Glutamatergic neuron (in vitro differentiated cells): ENCODE data around the gene DNAJB6. TPM values are rescaled to one million over a fixed set of nuclear protein-coding genes. Genes with fewer than 3 reads are reported as not detected.
A peak's percentile ranks its signal among the peaks of the same experiment; 100 is the strongest.

Experiments
- DNase-seq: peaks from one replicate; pipeline ENCODE4 v3.0.0; 2022
- H3K27ac Mint-ChIP-seq: one replicate; pipeline ENCODE4 v1.8.0; 2020; ENCODE audit warnings: mild to moderate bottlenecking, mixed read lengths, inconsistent platforms; ENCODE audit not compliant: unreplicated experiment
- H3K27me3 Mint-ChIP-seq: one replicate; pipeline ENCODE4 v1.8.0; 2020; ENCODE audit warnings: mild to moderate bottlenecking, moderate library complexity, mixed read lengths, inconsistent platforms; ENCODE audit not compliant: unreplicated experiment
- H3K36me3 Mint-ChIP-seq: one replicate; pipeline ENCODE4 v1.8.0; 2020; ENCODE audit warnings: mild to moderate bottlenecking, mixed read lengths, inconsistent platforms; ENCODE audit not compliant: unreplicated experiment
- H3K4me1 Mint-ChIP-seq: one replicate; pipeline ENCODE4 v1.8.0; 2020; ENCODE audit warnings: mild to moderate bottlenecking, low read depth, mixed read lengths, inconsistent platforms; ENCODE audit not compliant: unreplicated experiment
- H3K4me3 Mint-ChIP-seq: one replicate; pipeline ENCODE4 v1.8.0; 2020; ENCODE audit warnings: mild to moderate bottlenecking, mixed read lengths, inconsistent platforms; ENCODE audit not compliant: unreplicated experiment
- H3K9me3 Mint-ChIP-seq: one replicate; pipeline ENCODE4 v1.8.0; 2020; ENCODE audit warnings: mild to moderate bottlenecking, moderate library complexity, mixed read lengths, inconsistent platforms; ENCODE audit not compliant: unreplicated experiment
- total RNA-seq: library from RNA; stranded (reverse); fragmentation: NEBNext Ultra II Directional; extraction: Animal tissue kit (Norgen Biotek cat#: 25700); gene quantifications from one replicate; pipeline ENCODE4 v1.2.1, GENCODE V29; 2021; ENCODE audit not compliant: unreplicated experiment
- TF ChIP-seq, protein P1 (sequence below): fragments of 200-600 bp; sonication (generic); IDR thresholded peaks from one replicate; pipeline ENCODE4 v1.5.0; 2021; ENCODE audit not compliant: partially characterized antibody, unreplicated experiment

DNAJB6 gene
- total RNA-seq, 1 donor from 2014 or later: 120 TPM

DNA sequence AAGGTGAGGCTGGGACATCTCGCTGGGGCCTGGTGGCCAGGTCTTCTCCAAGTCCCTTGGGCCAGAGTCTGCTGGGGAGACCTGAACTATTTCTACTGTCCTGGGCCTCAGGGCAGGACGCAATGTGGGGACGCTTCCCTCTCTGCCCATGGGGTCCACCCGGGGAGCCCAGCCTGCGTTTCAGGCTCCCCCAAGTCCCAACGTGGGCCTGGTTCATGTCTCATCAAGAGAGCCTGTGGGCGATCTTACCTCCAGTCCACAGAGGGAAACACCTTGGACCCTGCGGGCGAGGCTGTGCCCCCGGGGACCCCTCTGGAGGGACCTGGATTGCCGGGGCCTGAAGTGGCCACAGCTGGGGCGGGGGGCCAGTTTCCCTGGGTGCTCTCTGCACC, 91.7 kb downstream of the DNAJB6 start:
- TF ChIP-seq, protein P1, sequence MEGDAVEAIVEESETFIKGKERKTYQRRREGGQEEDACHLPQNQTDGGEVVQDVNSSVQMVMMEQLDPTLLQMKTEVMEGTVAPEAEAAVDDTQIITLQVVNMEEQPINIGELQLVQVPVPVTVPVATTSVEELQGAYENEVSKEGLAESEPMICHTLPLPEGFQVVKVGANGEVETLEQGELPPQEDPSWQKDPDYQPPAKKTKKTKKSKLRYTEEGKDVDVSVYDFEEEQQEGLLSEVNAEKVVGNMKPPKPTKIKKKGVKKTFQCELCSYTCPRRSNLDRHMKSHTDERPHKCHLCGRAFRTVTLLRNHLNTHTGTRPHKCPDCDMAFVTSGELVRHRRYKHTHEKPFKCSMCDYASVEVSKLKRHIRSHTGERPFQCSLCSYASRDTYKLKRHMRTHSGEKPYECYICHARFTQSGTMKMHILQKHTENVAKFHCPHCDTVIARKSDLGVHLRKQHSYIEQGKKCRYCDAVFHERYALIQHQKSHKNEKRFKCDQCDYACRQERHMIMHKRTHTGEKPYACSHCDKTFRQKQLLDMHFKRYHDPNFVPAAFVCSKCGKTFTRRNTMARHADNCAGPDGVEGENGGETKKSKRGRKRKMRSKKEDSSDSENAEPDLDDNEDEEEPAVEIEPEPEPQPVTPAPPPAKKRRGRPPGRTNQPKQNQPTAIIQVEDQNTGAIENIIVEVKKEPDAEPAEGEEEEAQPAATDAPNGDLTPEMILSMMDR: no peak
- Mint-ChIP-seq H3K9me3 (peaks cover 6% of the 10 kb centered on the region), H3K4me1 (peaks cover 6% of the 10 kb centered on the region), H3K27me3 (peaks cover 9% of the 10 kb centered on the region), H3K36me3 (peaks cover 5% of the 10 kb centered on the region), H3K4me3 (no peak overlapping the region), H3K27ac (no peak overlapping the region)
- DNase-seq: no peak

DNA sequence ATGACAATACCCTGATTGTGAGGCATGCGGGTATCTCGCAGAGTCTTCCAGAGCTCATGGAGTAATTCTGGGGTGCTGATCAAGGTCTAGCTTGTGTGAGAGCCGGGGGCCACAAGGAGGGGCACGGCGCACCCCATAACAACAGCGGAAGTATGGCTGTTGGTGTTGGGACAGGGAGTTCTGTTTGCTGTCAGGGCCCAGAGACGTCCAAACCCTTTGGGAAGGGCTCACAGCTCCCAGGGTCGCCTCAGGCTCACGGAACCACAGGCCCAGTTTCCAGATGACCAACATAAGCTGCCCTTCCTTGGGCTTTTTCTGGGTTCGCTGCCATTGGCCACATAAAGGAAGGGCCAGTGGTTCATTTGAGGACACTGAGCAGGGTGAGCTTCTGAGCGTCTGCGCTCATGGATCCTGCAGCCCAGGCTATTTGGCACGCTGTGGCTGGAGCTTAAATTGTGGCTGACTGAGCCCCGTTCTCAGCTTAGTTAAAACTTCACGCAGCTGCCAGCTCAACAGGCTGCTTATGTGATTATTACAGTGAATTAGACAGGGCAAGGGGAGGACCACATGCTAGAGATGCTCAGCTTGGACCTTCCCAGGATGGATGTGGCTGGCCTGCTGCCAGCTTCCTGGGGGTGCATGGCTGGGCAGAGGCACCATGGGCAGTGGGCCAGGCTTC, 92.3 kb downstream of the DNAJB6 start:
- H3K9me3 Mint-ChIP-seq: peaks cover 6% of the 10 kb centered on the region
- peaks cover 11% of the 10 kb centered on the region for H3K27me3 Mint-ChIP-seq
- TF ChIP-seq, protein P1: no peak
- H3K27ac Mint-ChIP-seq: no peak overlapping the region
- no peak for DNase-seq
- peaks cover 5% of the 10 kb centered on the region for H3K36me3 Mint-ChIP-seq
- peaks cover 6% of the 10 kb centered on the region for H3K4me1 Mint-ChIP-seq
- H3K4me3 Mint-ChIP-seq: no peak overlapping the region

DNA sequence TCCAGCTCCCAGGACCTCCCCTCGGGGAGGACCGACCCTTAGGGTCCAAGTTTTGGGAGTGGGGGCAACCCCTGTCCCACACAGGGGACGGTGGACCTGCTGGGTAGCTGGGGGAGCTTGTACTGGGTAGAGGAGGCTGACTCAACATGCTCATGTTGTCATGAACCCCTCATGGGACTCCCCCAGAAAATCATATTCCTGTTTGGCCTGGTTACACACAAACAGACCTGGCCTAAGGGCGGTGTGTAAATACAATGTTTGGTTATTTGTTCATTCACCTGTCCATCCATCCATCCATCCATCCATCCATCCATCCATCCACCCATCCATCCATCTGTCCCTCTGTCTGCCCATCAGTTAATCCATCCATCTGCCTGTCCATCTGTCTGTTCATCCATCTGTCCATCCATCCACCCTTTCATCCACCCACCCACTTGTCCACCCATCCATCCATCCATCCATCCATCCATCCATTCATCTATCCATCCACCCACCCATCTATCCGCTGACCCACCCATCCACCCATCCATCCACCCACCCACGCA, 92.9 kb downstream of the DNAJB6 start:
- Mint-ChIP-seq H3K27me3 (peaks cover 11% of the 10 kb centered on the region), H3K27ac (no peak overlapping the region), H3K4me3 (no peak overlapping the region), H3K4me1 (peaks cover 6% of the 10 kb centered on the region), H3K9me3 (peaks cover 6% of the 10 kb centered on the region), H3K36me3 (peaks cover 5% of the 10 kb centered on the region)
- no peak for DNase-seq
- TF ChIP-seq, protein P1: no peak

DNA sequence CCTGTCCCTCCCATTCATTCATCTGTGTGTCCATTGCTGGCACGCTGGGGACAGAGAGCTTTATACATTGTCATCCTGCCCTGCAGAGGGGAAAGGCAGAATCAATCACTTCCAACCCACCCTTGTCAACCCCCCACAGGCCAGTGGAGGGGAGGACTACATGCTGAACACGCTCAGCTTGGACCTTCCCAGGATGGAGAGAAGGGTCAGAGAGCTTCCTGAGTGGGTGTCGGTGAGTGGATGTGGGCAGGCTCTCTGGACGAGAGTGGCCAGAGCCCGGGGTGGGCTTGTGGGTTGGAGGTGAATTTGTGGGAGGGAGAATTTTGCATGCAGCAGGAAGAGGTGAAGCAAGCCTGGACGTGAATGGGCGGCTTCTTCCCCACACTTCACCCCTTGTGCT, 93.9 kb downstream of the DNAJB6 start:
- no peak overlapping the region for H3K4me3 Mint-ChIP-seq
- H3K36me3 Mint-ChIP-seq: peaks cover 5% of the 10 kb centered on the region
- H3K27ac Mint-ChIP-seq: peak overlapping the region; percentile 26
- TF ChIP-seq, protein P1: no peak
- no peak for DNase-seq
- H3K27me3 Mint-ChIP-seq: peaks cover 11% of the 10 kb centered on the region
- H3K9me3 Mint-ChIP-seq: peaks cover 6% of the 10 kb centered on the region
- peaks cover 6% of the 10 kb centered on the region for H3K4me1 Mint-ChIP-seq
